ENCODE results near the gene KRTAP10-2.
"Not testable (repeated sequence)": the region's sequence is repeated elsewhere in the genome, so short reads cannot be mapped to it uniquely, and the experiment has no call there.

KRTAP10-2 gene, protein sequence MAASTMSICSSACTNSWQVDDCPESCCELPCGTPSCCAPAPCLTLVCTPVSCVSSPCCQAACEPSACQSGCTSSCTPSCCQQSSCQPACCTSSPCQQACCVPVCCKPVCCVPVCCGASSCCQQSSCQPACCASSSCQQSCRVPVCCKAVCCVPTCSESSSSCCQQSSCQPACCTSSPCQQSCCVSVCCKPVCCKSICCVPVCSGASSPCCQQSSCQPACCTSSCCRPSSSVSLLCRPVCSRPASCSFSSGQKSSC

DNA sequence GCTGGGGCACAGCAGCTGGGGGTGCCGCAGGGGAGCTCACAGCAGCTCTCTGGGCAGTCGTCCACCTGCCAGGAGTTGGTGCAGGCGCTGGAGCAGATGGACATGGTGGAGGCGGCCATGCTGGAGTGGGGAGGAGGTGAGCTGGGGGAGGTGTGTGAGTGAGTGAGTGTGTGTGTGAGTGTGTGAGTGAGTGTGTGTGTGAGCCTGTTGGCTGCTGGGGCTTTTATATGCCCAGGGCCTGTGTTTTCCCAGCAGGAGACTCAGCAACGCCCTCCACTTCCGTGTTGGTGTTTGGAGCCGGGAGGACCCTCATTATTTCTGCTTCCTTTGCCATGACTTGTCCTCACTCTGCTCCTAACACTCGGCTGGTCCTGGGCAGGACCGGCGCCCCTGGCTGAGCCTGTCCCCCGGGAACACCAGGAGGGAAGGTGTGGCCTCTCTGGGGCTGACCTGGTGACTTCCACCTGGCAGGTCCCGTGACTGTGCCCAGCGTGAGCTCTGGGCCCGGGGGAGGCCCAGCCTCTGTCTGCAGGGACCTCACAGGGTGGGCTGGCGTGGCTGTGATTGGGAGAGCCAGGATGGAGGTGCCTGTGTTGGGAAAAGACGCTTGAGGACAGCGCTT, at the start of gene KRTAP10-2:
Gene KRTAP10-2 (minus strand): TSS at position 166 of the 622 bp plus-strand sequence. CDS start 47 bp downstream, at position 119.
- Histone ChIP-seq H4K20me1 (ENCODE audit: insufficient read depth) (no peaks in the 10 kb centered on the region), H3K9ac (no peak within 1 kb of the TSS), H3K4me2 (no peak within 1 kb of the TSS), H3K4me3 (IDR thresholded peaks at IDR 0.05; ENCODE audit: insufficient read depth, low read depth, low read length) (no peak within 1 kb of the TSS), H3K79me2 (ENCODE audit: insufficient read depth, low read depth) (no peaks in the 10 kb centered on the region), H3K36me3 (ENCODE audit: insufficient read depth) (no peaks in the 10 kb centered on the region), H3K27ac (no peak within 1 kb of the TSS), H2AFZ (ENCODE audit: low read depth) (no peak within 1 kb of the TSS), H3K27me3 (ENCODE audit: insufficient read depth, low read depth) (peaks cover 68% of the 10 kb centered on the region), H3K4me1 (ENCODE audit: low read depth, poor library complexity, severe bottlenecking) (no peaks in the 10 kb centered on the region)
- no peak for TF ChIP-seq CTCF (conservative IDR thresholded peaks at IDR 0.05; ENCODE audit: low read depth, low read length)

DNA sequence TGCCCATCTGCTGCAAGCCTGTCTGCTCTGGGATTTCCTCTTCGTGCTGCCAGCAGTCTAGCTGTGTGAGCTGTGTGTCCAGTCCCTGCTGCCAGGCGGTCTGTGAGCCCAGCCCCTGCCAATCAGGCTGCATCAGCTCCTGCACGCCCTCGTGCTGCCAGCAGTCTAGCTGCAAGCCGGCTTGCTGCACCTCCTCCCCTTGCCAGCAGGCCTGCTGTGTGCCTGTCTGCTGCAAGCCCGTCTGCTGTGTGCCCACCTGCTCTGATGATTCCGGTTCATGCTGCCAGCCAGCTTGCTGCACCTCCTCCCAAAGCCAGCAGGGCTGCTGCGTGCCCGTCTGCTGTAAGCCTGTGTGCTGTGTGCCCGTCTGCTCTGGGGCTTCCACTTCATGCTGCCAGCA, 49.8 kb upstream of the KRTAP10-2 start:
- H4K20me1 ChIP-seq (ENCODE audit: insufficient read depth); H2AFZ ChIP-seq (ENCODE audit: low read depth); H3K4me3 ChIP-seq (IDR thresholded peaks at IDR 0.05; ENCODE audit: insufficient read depth, low read depth, low read length); H3K9ac ChIP-seq; H3K79me2 ChIP-seq (ENCODE audit: insufficient read depth, low read depth); H3K27ac ChIP-seq; H3K36me3 ChIP-seq (ENCODE audit: insufficient read depth); H3K4me1 ChIP-seq (ENCODE audit: low read depth, poor library complexity, severe bottlenecking); H3K4me2 ChIP-seq: not testable (repeated sequence)
- peaks cover 57% of the 10 kb centered on the region; the same call in 1 of the 2 replicates for H3K27me3 ChIP-seq (ENCODE audit: insufficient read depth, low read depth)

DNA sequence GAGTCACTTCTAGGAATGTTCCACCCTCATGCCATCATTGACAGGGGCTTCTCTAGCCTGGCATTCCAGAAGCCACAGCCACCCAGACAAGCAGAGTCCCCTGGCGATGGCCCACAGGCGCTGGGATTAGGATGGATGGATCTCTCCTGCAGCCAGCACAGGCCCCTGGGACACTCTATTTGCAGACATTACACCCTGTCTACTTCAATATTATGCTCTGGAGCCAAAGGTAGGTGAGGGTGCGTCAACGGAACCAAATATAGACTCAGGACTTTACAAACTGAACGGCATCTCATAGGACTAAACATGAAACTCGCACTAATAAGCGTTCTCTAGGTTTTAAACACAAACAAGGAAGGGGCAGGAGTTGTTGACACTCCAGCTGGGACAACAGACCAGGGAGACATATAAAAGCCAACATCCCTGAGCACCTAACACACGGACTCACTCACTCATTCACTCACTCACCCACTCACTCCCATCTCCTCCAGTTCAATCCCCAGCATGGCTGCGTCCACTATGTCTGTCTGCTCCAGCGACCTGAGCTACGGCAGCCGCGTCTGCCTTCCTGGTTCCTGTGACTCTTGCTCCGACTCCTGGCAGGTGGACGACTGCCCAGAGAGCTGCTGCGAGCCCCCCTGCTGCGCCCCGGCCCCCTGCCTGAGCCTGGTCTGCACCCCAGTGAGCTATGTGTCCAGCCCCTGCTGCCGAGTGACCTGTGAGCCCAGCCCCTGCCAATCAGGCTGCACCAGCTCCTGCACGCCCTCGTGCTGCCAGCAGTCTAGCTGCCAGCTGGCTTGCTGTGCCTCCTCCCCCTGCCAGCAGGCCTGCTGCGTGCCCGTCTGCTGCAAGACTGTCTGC, 49.0 kb upstream of the KRTAP10-2 start, which contains the start of gene KRTAP10-7:
Gene KRTAP10-7 (plus strand): TSS at position 480 of the 861 bp plus-strand sequence. CDS start 25 bp downstream, at position 505.
- not testable (repeated sequence) for H3K79me2 ChIP-seq (ENCODE audit: insufficient read depth, low read depth); H3K36me3 ChIP-seq (ENCODE audit: insufficient read depth); H3K9ac ChIP-seq; H2AFZ ChIP-seq (ENCODE audit: low read depth); H3K4me2 ChIP-seq; H3K4me3 ChIP-seq (IDR thresholded peaks at IDR 0.05; ENCODE audit: insufficient read depth, low read depth, low read length); H4K20me1 ChIP-seq (ENCODE audit: insufficient read depth); H3K4me1 ChIP-seq (ENCODE audit: low read depth, poor library complexity, severe bottlenecking); H3K27ac ChIP-seq
- peaks cover 55% of the 10 kb centered on the region; the same call in 1 of the 2 replicates for H3K27me3 ChIP-seq (ENCODE audit: insufficient read depth, low read depth)

- Histone ChIP-seq H3K79me2 (ENCODE audit: insufficient read depth, low read depth) (no peaks in the 10 kb centered on the region), H4K20me1 (ENCODE audit: insufficient read depth) (no peaks in the 10 kb centered on the region), H3K9ac (no peak overlapping the region), H3K36me3 (ENCODE audit: insufficient read depth) (no peaks in the 10 kb centered on the region), H2AFZ (ENCODE audit: low read depth) (no peak overlapping the region), H3K4me3 (IDR thresholded peaks at IDR 0.05; ENCODE audit: insufficient read depth, low read depth, low read length) (no peak overlapping the region), H3K27ac (no peak overlapping the region), H3K27me3 (ENCODE audit: insufficient read depth, low read depth) (peaks cover 57% of the 10 kb centered on the region; the same call in 1 of the 2 replicates), H3K4me2 (no peak overlapping the region), H3K4me1 (ENCODE audit: low read depth, poor library complexity, severe bottlenecking) (no peaks in the 10 kb centered on the region)
- TF ChIP-seq CTCF (conservative IDR thresholded peaks at IDR 0.05; ENCODE audit: low read depth, low read length) = no peak
These were observed 48.1 kb upstream of the KRTAP10-2 start for GRCh38 chr21:44599264-44600029.

DNA sequence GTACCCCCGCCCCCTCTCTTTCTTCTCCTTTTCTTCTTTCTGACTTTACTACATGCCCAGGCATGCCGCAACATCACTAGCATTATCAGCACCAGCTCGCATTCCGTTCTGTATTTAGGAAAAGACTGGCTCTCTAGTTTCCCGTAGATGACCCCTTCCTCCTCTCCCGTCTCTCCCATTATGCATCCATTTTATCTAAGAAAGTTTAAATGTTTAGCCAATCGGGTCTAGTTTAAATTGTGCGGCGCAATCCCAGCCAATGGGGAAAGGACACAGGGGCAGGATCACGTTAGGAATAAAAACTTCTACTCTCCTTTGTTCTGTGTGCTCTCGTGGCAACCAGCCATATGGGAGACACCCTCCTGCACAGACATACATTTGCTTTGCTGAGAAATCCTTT, 46.8 kb upstream of the KRTAP10-2 start:
- Histone ChIP-seq H3K27ac (no peak overlapping the region), H3K4me2 (no peak overlapping the region)
- TF ChIP-seq CTCF (conservative IDR thresholded peaks at IDR 0.05; ENCODE audit: low read depth, low read length) = no peak

More for the DNA sequence above, 46.8 kb upstream of the KRTAP10-2 start:
- Histone ChIP-seq H3K4me3 (IDR thresholded peaks at IDR 0.05; ENCODE audit: insufficient read depth, low read depth, low read length) (no peak overlapping the region), H3K27me3 (ENCODE audit: insufficient read depth, low read depth) (peaks cover 64% of the 10 kb centered on the region; the same call in 1 of the 2 replicates), H2AFZ (ENCODE audit: low read depth) (no peak overlapping the region), H3K4me1 (ENCODE audit: low read depth, poor library complexity, severe bottlenecking) (no peaks in the 10 kb centered on the region), H4K20me1 (ENCODE audit: insufficient read depth) (no peaks in the 10 kb centered on the region), H3K36me3 (ENCODE audit: insufficient read depth) (no peaks in the 10 kb centered on the region), H3K79me2 (ENCODE audit: insufficient read depth, low read depth) (no peaks in the 10 kb centered on the region), H3K9ac (no peak overlapping the region)
